SK-N-SH (cell line): Measurements from ENCODE around the gene IFT122. TPM values are rescaled to one million over a fixed set of nuclear protein-coding genes. Genes with fewer than 3 reads are reported as not detected.

Source experiments
- CTCF ChIA-PET: fragments of 300-600, 350-600 bp; formaldehyde crosslinking; extraction: SDS; loops from one replicate; lab custom pipeline; 2021; lab: Yijun Ruan, JAX
- POLR2A ChIA-PET: fragments of 350-600 bp; sonication (Branson Sonifier 250); formaldehyde crosslinking; extraction: SDS; loops from one replicate; lab custom pipeline; 2020; ENCODE audit warnings: antibody characterized with exemption, inconsistent platforms; lab: Yijun Ruan, JAX
- DNase-seq: peaks from one replicate; pipeline ENCODE4 v3.0.0; 2012
- H2AFZ ChIP-seq: fragments of 200-600 bp; sonication (generic); 2 replicates; pipeline ENCODE4 v1.8.1; 2016; ENCODE audit warnings: antibody characterized with exemption, mild to moderate bottlenecking, low read depth
- H3F3A ChIP-seq: fragments of 200-600 bp; sonication (generic); replicated peaks from 2 replicates; pipeline ENCODE3; 2016; ENCODE audit warnings: antibody characterized with exemption, mild to moderate bottlenecking; ENCODE audit not compliant: insufficient read depth
- H3K27ac ChIP-seq, 2 experiments: fragments of 200-500 bp in 1 of 2; fragments of 200-600 bp in 1 of 2; sonication (Bioruptor generic) in 1 of 2; sonication (generic), shearing (Covaris generic) in 1 of 2; 2 replicates each; pipeline versions ENCODE4 v1.5.1 to v1.6.1; 2014 to 2016; ENCODE audit warnings: low read depth in 2 of 2, inconsistent platforms in 1 of 2, low read length in 1 of 2, mild to moderate bottlenecking in 1 of 2, mixed read lengths in 1 of 2
- H3K27me3 ChIP-seq: fragments of 200-600 bp; sonication (generic), shearing (Covaris generic); 2 replicates; pipeline ENCODE4 v1.6.1; 2016; ENCODE audit warnings: mixed run types; ENCODE audit not compliant: insufficient read depth
- H3K36me3 ChIP-seq, 2 experiments: fragments of 200-500 bp in 1 of 2; fragments of 200-600 bp in 1 of 2; sonication (Bioruptor generic) in 1 of 2; sonication (generic) in 1 of 2; replicated peaks in 1 of 2; 2 replicates each; pipeline versions ENCODE3 to v1.5.1; 2014 to 2016; ENCODE audit warnings: low read length in 1 of 2, mild to moderate bottlenecking in 1 of 2; ENCODE audit not compliant: insufficient read depth in 2 of 2, control insufficient read depth in 1 of 2
- H3K4me1 ChIP-seq, 2 experiments: fragments of 200-500 bp in 1 of 2; fragments of 200-600 bp in 1 of 2; sonication (Bioruptor generic) in 1 of 2; sonication (generic), shearing (Covaris generic) in 1 of 2; 2 replicates each; pipeline versions ENCODE4 v1.5.1 to v1.6.1; 2014 to 2016; ENCODE audit warnings: low read depth in 1 of 2, low read length in 1 of 2, mixed run types in 1 of 2; ENCODE audit not compliant: insufficient read depth in 2 of 2, control insufficient read depth in 1 of 2
- H3K4me2 ChIP-seq: fragments of 200-600 bp; sonication (generic), shearing (Covaris generic); 2 replicates; pipeline ENCODE4 v1.6.1; 2017; ENCODE audit warnings: mixed run types
- H3K4me3 ChIP-seq, 2 experiments: fragments of 200-500 bp in 1 of 2; fragments of 200-600 bp in 1 of 2; sonication (Bioruptor generic) in 1 of 2; sonication (generic), shearing (Covaris generic) in 1 of 2; 2 replicates each; pipeline versions ENCODE4 v1.5.1 to v1.8.1; 2014 to 2016; ENCODE audit warnings: low read depth in 2 of 2, inconsistent platforms in 1 of 2, low read length in 1 of 2, mild to moderate bottlenecking in 1 of 2, mixed read lengths in 1 of 2, moderate library complexity in 1 of 2
- H3K79me2 ChIP-seq: fragments of 200-600 bp; sonication (generic); 2 replicates; pipeline ENCODE4 v1.8.1; 2017; ENCODE audit warnings: mild to moderate bottlenecking; ENCODE audit not compliant: insufficient read depth
- H3K9ac ChIP-seq: fragments of 200-600 bp; sonication (generic); 2 replicates; pipeline ENCODE4 v1.6.1; 2017; ENCODE audit warnings: mixed run types
- H3K9me2 ChIP-seq: fragments of 200-600 bp; sonication (generic); 2 replicates; pipeline ENCODE4 v1.6.1; 2017; ENCODE audit warnings: mixed run types
- H3K9me3 ChIP-seq: fragments of 200-600 bp; sonication (generic); 2 replicates; pipeline ENCODE4 v1.6.1; 2017; ENCODE audit warnings: mixed run types, mild to moderate bottlenecking, moderate library complexity
- H4K20me1 ChIP-seq: fragments of 200-600 bp; sonication (generic); 2 replicates; pipeline ENCODE4 v1.6.1; 2017; ENCODE audit warnings: mild to moderate bottlenecking, mixed run types; ENCODE audit not compliant: insufficient read depth
- CHD2 ChIP-seq: fragments of 150-350 bp; IDR thresholded peaks from 2 replicates; pipeline ENCODE4 v1.6.1; 2018; ENCODE audit warnings: low read length; ENCODE audit not compliant: partially characterized antibody
- EZH2phosphoT487 ChIP-seq: fragments of 200-600 bp; sonication (generic); IDR thresholded peaks from 2 replicates; pipeline ENCODE4 v1.6.1; 2017; ENCODE audit warnings: low read depth, mixed run types, mild to moderate bottlenecking, antibody characterized with exemption, moderate library complexity, borderline replicate concordance
- FOXJ3 ChIP-seq: sonication (generic); formaldehyde crosslinking; IDR thresholded peaks from 2 replicates; pipeline ENCODE4 v1.5.1; 2020; ENCODE audit warnings: mild to moderate bottlenecking, missing genetic modification reagents
- FOXM1 ChIP-seq: IDR thresholded peaks from 2 replicates; pipeline ENCODE4 v1.4.0; 2012; ENCODE audit warnings: low read depth, mild to moderate bottlenecking
- IRF3 ChIP-seq: fragments of 150-350 bp; IDR thresholded peaks from 2 replicates; pipeline ENCODE4 v1.6.1; 2016; ENCODE audit warnings: mild to moderate bottlenecking, low read depth, low read length
- MAX ChIP-seq: IDR thresholded peaks from 2 replicates; pipeline ENCODE4 v1.4.0; 2012; ENCODE audit warnings: low read depth
- MEF2A ChIP-seq: IDR thresholded peaks from 2 replicates; pipeline ENCODE4 v1.4.0; 2012; ENCODE audit warnings: low read depth, borderline replicate concordance
- PBX3 ChIP-seq: IDR thresholded peaks from 2 replicates; pipeline ENCODE4; 2012
- POLR2AphosphoS5 ChIP-seq: IDR thresholded peaks from 2 replicates; pipeline ENCODE4 v1.6.1; 2012; ENCODE audit warnings: low read depth, low read length
- RAD21 ChIP-seq: IDR thresholded peaks from 2 replicates; pipeline ENCODE4 v1.6.1; 2012; ENCODE audit warnings: mild to moderate bottlenecking, low read length
- RFX5 ChIP-seq: IDR thresholded peaks from 2 replicates; pipeline ENCODE4 v1.6.1; 2012; ENCODE audit warnings: mild to moderate bottlenecking, improper control_type of control experiment, low read length
- SIN3A ChIP-seq: IDR thresholded peaks from 2 replicates; pipeline ENCODE4 v1.6.1; 2012; ENCODE audit warnings: low read depth, mild to moderate bottlenecking, low read length, moderate library complexity, borderline replicate concordance
- SMC3 ChIP-seq: IDR thresholded peaks from 2 replicates; pipeline ENCODE4 v1.6.1; 2012; ENCODE audit warnings: low read depth, low read length, improper control_type of control experiment
- TCF12 ChIP-seq: IDR thresholded peaks from 2 replicates; pipeline ENCODE4 v1.4.0; 2012
- TEAD4 ChIP-seq: IDR thresholded peaks from 2 replicates; pipeline ENCODE4 v1.4.0; 2012; ENCODE audit warnings: mild to moderate bottlenecking, borderline replicate concordance; ENCODE audit not compliant: insufficient read depth
- USF1 ChIP-seq: IDR thresholded peaks from 2 replicates; pipeline ENCODE4 v1.4.0; 2012; ENCODE audit warnings: low read depth, borderline replicate concordance
- polyA plus RNA-seq, 3 experiments: library from polyadenylated mRNA; depleted of rRNA; stranded (reverse); fragments of >200 nt; gene quantifications; 2 replicates each; pipeline ENCODE4 v1.2.3, GENCODE V29; 2012
- TF ChIP-seq, protein P1 (sequence below): IDR thresholded peaks from 2 replicates; pipeline ENCODE4 v1.6.1; 2012; ENCODE audit warnings: mild to moderate bottlenecking, low read depth, low read length, moderate library complexity
- TF ChIP-seq, protein P2 (sequence below): fragments of 150-350 bp; IDR thresholded peaks from 2 replicates; pipeline ENCODE4 v1.6.1; 2017; ENCODE audit warnings: antibody characterized with exemption, low read length, low read depth, borderline replicate concordance

The IFT122 gene
- polyA plus RNA-seq, 1 of the 3 experiments (the other 2 are of a cell fraction): 20.1 TPM

DNA sequence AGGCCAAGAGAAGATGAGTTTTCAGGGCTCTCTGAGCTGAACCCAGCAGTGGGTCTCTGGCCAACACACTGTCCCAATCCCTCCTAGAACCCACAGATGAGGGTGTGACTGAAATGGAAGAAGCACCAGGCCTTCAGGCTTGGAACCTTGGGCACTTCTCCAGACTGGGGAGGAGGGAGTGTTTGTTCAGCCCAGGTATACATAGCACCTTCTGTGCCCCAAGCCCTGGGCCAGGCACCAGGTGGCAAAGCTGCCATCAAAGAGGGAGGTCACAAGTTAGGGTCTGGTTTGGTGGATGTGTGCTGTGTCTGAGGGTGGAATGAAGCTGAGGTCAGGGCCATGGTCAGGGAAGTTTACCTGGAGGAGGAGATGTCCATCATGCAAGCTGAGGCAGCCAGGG lies 72.6 kb downstream of the IFT122 start:
- no peaks in the 10 kb centered on the region for H3K27me3 ChIP-seq
- peaks cover 0 to 5% of the 10 kb centered on the region in 2 experiments for H3K36me3 ChIP-seq
- H4K20me1 ChIP-seq: no peaks in the 10 kb centered on the region
- no peak overlapping the region for H3K4me2 ChIP-seq
- POLR2A ChIA-PET: no interaction called here
- CTCF ChIA-PET: interaction anchor here (1.3 kb wide), 1 partner anchor 24 kb away, joined by 3 read pairs; no protein-coding TSS in a partner anchor
- H3F3A ChIP-seq: no peaks in the 10 kb centered on the region
- H3K4me3 ChIP-seq: no peak overlapping the region
- H3K79me2 ChIP-seq: no peaks in the 10 kb centered on the region
- no peaks in the 10 kb centered on the region for H3K9me3 ChIP-seq
- H3K9me2 ChIP-seq: no peaks in the 10 kb centered on the region
- no peak overlapping the region for H3K27ac ChIP-seq
- H3K9ac ChIP-seq: no peak overlapping the region
- TF ChIP-seq FOXM1 (no peak), CHD2 (no peak), EZH2phosphoT487 (no peak), TCF12 (no peak), PBX3 (no peak), TEAD4 (no peak), MAX (no peak), IRF3 (no peak), FOXJ3 (no peak), POLR2AphosphoS5 (no peak), RFX5 (no peak), RAD21 (no peak), SIN3A (no peak), MEF2A (no peak), SMC3 (no peak), USF1 (no peak)
- TF ChIP-seq, protein P1, sequence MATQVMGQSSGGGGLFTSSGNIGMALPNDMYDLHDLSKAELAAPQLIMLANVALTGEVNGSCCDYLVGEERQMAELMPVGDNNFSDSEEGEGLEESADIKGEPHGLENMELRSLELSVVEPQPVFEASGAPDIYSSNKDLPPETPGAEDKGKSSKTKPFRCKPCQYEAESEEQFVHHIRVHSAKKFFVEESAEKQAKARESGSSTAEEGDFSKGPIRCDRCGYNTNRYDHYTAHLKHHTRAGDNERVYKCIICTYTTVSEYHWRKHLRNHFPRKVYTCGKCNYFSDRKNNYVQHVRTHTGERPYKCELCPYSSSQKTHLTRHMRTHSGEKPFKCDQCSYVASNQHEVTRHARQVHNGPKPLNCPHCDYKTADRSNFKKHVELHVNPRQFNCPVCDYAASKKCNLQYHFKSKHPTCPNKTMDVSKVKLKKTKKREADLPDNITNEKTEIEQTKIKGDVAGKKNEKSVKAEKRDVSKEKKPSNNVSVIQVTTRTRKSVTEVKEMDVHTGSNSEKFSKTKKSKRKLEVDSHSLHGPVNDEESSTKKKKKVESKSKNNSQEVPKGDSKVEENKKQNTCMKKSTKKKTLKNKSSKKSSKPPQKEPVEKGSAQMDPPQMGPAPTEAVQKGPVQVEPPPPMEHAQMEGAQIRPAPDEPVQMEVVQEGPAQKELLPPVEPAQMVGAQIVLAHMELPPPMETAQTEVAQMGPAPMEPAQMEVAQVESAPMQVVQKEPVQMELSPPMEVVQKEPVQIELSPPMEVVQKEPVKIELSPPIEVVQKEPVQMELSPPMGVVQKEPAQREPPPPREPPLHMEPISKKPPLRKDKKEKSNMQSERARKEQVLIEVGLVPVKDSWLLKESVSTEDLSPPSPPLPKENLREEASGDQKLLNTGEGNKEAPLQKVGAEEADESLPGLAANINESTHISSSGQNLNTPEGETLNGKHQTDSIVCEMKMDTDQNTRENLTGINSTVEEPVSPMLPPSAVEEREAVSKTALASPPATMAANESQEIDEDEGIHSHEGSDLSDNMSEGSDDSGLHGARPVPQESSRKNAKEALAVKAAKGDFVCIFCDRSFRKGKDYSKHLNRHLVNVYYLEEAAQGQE: no peak
- TF ChIP-seq, protein P2, sequence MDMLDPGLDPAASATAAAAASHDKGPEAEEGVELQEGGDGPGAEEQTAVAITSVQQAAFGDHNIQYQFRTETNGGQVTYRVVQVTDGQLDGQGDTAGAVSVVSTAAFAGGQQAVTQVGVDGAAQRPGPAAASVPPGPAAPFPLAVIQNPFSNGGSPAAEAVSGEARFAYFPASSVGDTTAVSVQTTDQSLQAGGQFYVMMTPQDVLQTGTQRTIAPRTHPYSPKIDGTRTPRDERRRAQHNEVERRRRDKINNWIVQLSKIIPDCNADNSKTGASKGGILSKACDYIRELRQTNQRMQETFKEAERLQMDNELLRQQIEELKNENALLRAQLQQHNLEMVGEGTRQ: no peak
- H2AFZ ChIP-seq: no peak overlapping the region
- no peak for DNase-seq
- H3K4me1 ChIP-seq: peaks cover 0 to 1% of the 10 kb centered on the region in 2 experiments; a peak in 1 of 4 replicates
